Stimulated activated CD8-positive, alpha-beta memory T cell treated with anti-CD3 and anti-CD28 coated beads, Interleukin-7, amount 100 ng/mL, for 24 hours (primary cell): ENCODE measurements around the gene RBM26.

Experiments used
- DNase-seq: peaks from one replicate; pipeline ENCODE4 v3.0.0-alpha.2; 2020; ENCODE audit warnings: low read depth

Gene RBM26

GRCh38 chr13:79423801-79424642 is 18.0 kb upstream of the RBM26 start:
- DNase-seq: no peak

- no peak for DNase-seq
Measured at GRCh38 chr13:79423340-79423739, 17.3 kb upstream of the RBM26 start.

GRCh38 chr13:79419365-79419764 is 13.3 kb upstream of the RBM26 start:
- no peak for DNase-seq

- no peak for DNase-seq
Measured at GRCh38 chr13:79417741-79418140, 11.7 kb upstream of the RBM26 start.

- no peak for DNase-seq
Measured at GRCh38 chr13:79413521-79413920, 7.5 kb upstream of the RBM26 start.

GRCh38 chr13:79409828-79410227 is 3.8 kb upstream of the RBM26 start:
- DNase-seq: no peak

- DNase-seq: no peak
Measured at GRCh38 chr13:79407349-79407979, 1.4 kb upstream of the RBM26 start.

GRCh38 chr13:79406597-79406908 is 498 bp upstream of the RBM26 start:
- DNase-seq: no peak

GRCh38 chr13:79405501-79405830 is 589 bp downstream of the RBM26 start:
- DNase-seq: no peak

GRCh38 chr13:79404985-79405384 is 1.1 kb downstream of the RBM26 start:
- no peak for DNase-seq

- DNase-seq: no peak
Measured at GRCh38 chr13:79404361-79404760, 1.7 kb downstream of the RBM26 start.

- DNase-seq: no peak
Measured at GRCh38 chr13:79403113-79403512, 2.9 kb downstream of the RBM26 start.

GRCh38 chr13:79402679-79403078 is 3.4 kb downstream of the RBM26 start:
- no peak for DNase-seq

- no peak for DNase-seq
Measured at GRCh38 chr13:79402074-79402635, 3.9 kb downstream of the RBM26 start.

- no peak for DNase-seq
Measured at GRCh38 chr13:79401259-79402070, 4.6 kb downstream of the RBM26 start.

GRCh38 chr13:79398915-79399314 is 7.1 kb downstream of the RBM26 start:
- DNase-seq: no peak

- DNase-seq: no peak
Measured at GRCh38 chr13:79398127-79398526, 7.9 kb downstream of the RBM26 start.

GRCh38 chr13:79395881-79396280 is 10.2 kb downstream of the RBM26 start:
- DNase-seq: no peak

GRCh38 chr13:79393564-79394249 is 12.3 kb downstream of the RBM26 start:
- DNase-seq: no peak

GRCh38 chr13:79392882-79393563 is 13.0 kb downstream of the RBM26 start:
- DNase-seq: no peak

GRCh38 chr13:79389026-79389425 is 17.0 kb downstream of the RBM26 start:
- DNase-seq: no peak

- DNase-seq: no peak
Measured at GRCh38 chr13:79387853-79388252, 18.2 kb downstream of the RBM26 start.
